NCI-H2196 treated with DMSO at 0.1 percent for 48 hours (cell line): Measurements from ENCODE around the gene GNRH2.
"Not testable (repeated sequence)": the region's sequence is repeated elsewhere in the genome, so short reads cannot be mapped to it uniquely, and the experiment has no call there.

Source experiments
- DNase-seq: peaks from one replicate; lab custom pipeline; 2025; ENCODE audit not compliant: unreplicated experiment; lab: John Stamatoyannopoulos, UW

GNRH2 gene, protein sequence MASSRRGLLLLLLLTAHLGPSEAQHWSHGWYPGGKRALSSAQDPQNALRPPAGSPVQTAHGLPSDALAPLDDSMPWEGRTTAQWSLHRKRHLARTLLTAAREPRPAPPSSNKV

DNA sequence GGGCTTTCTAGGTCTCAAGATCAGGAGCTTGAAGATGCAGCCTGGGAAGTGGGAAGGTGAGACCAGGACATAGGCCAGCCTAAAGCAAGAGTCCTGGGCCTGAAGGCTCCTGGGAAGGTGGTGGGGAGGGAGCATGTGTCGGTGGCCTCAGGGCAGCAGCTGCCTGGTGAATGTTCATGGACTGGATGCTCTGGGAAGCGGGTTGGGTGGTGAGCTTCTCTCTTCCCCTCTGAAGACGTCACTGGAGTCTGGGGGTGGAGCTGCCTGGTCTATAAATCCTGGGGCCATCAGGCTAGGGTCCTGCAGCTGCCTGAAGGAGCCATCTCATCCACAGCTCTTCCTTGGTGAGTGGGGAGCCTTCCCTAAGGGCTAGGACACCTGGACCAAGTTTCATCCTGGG, at the start of gene GNRH2:
GNRH2 (plus strand) TSS at position 301 of the 400 bp plus-strand sequence. CDS start 793 bp downstream, outside the sequence.
- no peak for DNase-seq

DNA sequence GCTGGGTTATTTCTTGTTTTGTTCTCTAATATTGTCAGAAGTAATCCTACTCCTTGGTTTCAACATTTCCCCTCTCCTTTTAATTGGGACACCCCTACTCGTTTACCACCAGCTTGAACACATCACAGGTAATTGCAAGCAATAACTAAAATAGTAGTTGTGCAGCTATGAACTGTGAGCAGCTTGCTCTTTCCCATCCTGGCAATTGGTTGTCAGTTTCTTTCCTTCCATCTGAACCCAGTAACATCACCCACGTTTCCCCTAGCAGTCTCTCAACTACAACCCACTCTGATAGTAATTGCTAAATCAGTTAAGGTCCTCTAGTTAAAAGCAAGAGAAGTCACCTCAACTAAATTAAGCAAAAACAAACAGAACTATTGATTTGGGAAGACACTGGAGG, 47.6 kb upstream of the GNRH2 start:
- DNase-seq, result no peak

DNA sequence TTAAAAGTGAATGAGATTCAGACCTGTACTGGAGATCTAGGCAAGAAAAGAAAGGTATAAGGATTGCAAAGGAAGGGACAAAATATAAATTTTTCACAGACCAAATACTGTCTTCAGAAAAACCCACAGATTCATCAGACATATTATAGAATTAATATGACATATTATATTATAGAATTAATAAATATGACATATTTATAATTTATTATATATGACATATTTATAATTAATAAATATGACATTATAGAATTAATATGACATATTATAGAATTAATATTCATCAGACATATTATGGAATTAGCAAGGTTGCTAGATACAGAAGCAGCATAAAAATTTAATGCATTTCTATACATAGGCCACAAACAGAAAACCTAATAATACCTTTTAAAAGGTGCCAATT, 44.7 kb upstream of the GNRH2 start:
- DNase-seq, result no peak

DNA sequence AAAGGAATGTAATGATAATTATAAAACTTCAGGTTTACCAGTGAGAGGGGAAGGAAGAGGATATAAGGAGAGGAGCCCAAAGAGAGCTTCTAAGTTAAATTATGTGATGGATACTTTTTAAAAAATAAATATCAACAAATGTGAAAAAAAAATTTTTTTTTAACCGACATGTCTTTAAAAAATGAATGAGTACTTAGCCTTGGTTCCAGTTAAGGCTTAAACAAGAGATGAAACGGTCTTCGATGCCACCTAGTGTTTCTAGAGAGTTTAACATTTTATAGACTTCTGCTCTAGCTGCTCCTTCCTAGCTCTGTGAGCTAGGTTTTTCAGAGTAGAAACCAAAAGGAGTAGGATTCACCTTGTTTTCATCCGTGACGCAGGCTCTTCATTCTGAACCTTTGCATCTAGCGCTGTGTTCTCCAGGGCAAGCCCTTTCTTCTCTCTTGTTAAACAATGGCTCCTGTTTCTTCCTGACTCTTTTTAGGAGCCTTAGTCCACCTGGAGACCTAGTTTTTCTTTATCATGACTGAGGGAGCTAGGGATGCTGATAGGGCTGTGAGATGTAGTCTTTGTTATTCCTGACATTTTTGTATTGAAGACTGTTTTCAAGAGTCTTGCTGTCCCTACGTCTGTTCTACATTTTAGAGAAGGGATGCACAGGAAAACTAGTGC, 42.4 kb upstream of the GNRH2 start:
- peak; percentile 25 for DNase-seq

DNA sequence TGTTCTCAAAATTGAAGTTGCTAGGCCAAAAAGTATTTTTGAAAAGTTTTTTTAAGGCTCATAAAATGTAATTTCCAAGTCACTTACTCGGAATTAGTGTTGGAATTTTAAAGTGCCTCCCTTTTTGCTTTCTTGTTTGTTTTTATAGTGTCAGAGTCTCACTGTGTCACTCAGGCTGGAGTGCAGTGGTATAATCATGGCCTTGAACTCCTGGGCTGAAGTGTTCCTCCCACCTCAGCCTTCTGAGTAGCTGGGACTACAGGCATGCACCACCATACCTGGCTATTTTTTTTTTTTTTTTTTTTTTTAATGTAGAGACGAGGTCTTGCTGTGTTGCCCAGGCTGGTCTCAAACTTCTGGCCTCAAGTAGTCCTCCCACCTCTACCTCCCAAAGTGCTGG, 40.0 kb upstream of the GNRH2 start:
- DNase-seq, result no peak

DNA sequence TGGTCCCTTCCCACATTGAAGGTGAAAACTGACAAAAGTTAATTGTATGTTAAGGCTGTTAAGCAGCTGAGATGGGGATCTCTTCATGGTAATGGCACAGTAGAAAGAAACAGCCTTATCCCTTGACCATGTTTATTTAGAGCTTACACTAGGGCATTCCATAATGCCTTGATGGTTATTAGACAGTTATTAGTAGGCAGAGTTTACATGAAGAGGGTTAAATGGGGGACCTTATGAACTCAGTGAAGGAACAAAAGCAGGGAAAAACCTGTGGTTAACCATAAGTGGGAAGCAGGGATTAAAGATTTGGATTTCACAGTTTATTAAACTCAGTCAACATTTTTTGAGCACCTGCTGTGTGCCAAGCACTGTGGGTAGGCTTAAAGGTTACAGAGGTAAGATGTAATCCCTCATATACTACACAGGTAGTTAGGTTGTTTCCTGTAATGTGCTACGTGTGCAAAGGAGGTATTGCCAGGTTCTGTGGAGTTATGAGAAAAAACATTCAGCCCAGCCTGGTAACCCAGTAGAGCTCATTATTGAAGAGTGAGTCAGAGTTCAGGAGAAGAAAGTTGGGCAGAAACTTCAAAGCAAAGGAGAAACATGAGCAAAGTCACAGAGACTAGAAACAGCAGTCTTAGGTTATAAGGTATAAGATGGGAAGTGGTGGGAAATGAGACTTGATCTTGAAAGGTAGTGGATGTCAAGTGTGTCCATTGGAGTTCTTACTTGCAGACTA, 32.3 kb upstream of the GNRH2 start:
- no peak for DNase-seq

DNA sequence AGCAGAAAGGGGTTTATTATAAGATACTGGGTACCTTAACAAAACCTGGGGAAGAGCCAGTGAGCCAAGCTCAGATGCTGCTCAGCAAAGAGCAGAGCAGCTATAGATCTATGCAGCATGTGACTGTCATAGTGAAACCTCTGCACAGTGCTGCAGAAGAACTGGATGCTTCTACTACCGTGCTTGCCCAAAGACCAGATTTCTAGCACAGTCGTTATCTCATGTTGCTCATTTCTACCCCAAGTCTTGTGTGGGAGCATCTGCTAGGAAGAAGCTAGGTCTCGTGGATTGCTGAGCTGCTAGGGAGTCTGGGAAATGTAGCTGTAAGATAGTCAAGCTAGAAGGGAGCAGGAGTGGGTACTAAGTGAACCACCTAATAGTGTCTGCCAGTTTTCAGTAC, 31.7 kb upstream of the GNRH2 start:
- DNase-seq, result no peak

DNA sequence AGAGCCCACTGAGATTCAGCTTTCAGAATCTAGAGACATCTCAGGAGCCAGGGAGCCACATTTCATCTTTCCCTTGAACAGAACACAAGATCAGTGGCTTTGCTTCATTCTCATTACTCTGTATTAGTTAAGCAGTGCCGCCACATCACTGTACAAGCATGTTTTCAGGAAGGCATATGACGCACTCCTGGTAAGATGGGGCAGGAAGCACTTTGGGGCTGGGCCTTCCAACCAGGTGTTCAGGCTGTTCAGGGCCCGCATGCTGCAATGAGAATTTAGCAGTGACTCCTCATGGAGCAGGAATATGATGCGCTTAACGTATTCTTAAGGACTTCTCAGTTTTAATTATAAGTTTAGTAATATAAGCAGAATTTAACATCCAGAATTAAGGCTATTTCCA, 29.7 kb upstream of the GNRH2 start:
- DNase-seq, result no peak

DNA sequence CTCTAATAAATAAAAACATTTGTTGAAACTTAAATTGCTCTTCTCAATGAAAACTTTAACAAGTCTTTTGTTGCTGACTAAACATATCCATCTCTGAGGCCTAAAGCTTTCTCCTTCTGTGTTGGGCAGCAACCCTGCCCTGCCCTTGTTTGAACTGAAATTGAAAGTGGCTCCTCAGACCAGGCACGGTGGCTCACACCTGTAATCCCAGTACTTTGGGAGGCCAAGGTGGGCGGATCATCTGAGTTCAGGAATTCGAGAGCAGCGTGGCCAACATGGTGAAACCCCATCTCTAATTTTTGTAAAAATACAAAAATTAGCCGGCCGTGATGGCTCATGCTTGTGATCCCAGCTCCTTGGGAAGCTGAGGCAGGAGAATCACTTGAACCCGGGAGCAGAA, 29.2 kb upstream of the GNRH2 start:
- DNase-seq, result no peak

DNA sequence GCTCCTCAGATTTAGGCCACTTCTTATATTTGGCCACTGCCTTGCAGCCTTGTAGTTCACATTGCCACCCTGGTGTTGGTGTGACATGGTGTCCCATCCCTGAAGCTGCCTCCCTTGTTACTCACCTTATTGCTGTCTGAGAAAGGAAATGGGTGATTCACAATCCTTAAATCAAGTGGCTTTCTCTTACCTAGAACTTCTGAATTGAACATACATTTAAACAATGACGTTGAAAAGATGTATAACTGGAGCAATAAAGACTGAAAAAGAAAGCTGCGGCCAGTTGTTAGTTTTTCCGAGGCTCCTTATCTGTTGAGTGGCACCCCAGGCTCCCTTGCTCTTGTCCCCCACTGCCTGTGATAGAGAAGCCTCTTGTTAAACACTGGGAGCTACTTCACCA, 28.8 kb upstream of the GNRH2 start:
- DNase-seq, result no peak

DNA sequence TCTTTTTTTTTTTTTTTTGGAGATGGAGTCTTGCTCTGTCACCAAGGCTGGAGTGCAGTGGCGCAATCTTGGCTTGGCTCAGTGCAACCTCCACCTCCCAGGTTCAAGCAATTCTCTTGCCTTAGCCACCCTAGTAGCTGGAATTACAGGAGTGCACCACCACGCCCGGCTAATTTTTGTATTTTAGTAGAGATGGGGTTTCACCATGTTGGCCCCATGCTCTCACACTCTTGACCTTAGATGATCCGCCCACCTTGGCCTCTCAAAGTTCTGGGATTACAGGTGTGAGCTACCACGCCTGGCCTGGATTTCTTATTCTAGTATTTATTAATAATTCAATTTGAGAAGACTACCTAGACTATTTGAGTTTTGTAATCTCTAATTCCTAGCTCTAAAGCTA, 28.1 kb upstream of the GNRH2 start:
- DNase-seq, result not testable (repeated sequence)

DNA sequence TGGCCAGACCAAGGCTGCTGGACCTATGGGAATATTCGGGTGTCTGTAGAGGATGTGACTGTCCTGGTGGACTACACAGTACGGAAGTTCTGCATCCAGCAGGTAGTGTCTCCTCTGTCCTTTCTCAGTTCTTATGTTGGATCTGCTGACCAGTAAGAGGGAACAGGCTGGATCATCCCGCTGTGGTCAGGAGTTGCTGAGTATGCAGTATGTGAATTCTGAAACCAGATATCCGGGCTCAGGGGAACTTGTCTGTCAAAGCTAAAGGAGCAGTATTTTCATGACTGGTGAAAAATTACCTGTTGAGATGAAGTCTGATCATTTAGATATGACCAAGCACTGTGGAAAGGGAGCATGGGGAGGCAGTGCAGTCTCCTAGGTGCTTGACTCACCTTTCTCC, 22.1 kb upstream of the GNRH2 start:
- DNase-seq, result no peak

DNA sequence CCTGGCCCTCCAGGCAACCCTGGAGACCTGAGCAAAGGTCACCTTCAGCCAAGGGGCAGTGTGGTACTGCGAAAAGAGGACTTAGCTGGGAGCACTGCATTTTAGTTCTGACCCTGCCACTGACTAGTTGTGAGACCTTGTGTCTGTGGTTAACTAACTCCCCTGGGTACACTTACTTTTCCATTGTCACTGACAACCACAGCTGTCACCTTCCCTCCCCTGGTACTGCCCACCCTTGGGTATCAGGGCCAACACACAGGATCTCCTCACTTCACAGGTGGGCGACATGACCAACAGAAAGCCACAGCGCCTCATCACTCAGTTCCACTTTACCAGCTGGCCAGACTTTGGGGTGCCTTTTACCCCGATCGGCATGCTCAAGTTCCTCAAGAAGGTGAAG, 21.6 kb upstream of the GNRH2 start:
- no peak for DNase-seq

DNA sequence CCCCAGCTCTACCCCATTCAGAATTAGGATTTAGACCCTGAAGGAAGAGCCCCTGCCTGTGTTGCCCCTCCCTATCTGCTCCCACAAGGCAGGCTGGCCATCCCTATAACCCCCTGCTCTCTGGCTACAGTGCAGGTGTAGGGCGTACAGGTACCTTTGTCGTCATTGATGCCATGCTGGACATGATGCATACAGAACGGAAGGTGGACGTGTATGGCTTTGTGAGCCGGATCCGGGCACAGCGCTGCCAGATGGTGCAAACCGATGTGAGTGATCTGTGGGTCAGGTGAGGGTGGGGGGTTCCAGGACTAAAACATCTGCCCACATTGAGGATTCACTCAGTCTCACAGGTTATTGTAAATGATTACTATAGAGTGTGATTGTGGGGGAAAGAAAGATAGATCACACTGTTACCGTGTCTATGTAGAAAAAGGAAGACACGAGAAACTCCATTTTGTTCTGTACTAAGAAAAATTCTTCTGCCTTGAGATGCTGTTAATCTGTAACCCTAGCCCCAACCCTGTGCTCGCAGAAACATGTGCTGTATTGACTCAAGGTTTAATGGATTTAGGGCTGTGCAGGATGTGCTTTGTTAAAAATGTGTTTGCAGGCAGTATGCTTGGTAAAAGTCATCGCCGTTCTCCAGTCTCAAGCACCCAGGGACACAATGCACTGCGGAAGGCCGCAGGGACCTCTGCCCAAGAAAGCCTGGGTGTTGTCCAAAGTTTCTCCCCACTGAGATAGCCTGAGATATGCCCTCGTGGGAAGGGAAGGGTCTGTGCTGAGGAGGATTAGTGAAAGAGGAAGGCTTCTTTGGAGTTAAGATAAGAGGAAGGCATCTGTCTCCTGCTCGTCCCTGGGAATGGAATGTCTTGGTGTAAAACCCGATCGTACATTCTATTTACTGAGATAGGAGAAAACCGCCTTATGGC, 20.6 kb upstream of the GNRH2 start:
- DNase-seq, result not testable (repeated sequence)

DNA sequence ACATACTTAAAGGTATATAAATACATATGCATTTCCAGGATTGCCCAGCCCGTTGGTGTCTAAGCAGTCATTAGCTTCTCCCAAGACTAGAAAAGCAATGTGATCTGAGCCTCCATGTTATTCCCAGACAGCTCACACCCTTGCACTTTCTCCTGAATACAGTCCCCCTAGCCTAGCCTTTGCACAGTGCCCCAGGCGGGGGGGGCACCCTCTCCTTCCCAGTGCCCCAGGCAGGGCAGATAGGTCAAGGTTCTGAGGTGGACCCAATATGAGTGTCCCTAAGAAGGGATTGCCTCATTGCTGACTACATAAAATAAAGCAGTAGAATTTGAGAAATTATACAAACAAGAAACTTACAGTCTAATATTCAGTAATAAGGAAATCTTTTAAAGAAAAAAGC, 15.4 kb upstream of the GNRH2 start:
- DNase-seq, result no peak

DNA sequence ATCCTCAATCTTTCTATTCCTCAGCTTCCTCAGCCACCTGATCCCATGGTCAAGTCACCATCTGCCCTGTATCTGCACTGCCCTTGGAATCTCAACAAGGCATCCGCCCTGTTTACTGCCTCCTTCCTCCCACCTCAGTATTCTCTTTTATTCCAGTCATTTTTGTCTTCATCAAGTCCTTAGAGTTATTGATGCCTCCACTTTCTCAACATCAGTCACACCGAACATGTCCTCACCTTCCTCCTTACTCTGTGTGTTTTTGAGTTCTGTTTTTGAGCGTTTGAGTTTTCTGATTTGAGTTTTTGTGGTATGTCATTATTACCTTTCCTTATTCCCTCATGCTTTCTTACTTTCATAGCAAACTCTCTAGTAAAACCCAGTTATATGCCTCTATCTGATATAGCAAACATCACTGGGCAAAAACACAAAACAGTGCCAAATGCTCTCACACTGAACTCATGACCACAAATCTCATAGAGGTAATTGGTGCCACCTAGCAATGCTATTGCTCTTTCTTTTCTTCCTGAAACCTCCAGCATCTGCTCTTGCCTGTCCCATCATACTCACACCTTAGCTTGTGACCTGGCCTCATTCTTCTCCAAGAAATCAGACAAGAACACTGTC, 11.8 kb upstream of the GNRH2 start:
- no peak for DNase-seq

DNA sequence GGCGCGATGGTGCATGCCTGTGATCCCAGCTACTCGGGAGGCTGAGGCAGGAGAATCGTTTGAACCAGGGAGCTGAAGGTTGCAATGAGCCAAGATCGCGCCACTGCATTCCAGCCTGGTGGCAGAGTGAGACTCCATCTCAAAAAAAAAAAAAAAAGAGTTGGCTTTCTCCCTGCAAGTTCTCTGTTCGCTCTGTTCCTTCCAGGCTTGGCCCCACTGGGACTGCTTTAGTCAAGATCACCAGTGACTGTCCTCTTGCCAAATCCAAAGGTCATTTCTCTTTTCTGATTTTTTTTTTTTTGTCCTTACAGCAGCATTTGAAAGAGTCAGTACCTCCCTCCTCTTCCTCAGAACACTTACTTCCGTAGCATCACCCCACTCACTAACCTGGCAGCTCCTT, 10.8 kb upstream of the GNRH2 start:
- no peak for DNase-seq

DNA sequence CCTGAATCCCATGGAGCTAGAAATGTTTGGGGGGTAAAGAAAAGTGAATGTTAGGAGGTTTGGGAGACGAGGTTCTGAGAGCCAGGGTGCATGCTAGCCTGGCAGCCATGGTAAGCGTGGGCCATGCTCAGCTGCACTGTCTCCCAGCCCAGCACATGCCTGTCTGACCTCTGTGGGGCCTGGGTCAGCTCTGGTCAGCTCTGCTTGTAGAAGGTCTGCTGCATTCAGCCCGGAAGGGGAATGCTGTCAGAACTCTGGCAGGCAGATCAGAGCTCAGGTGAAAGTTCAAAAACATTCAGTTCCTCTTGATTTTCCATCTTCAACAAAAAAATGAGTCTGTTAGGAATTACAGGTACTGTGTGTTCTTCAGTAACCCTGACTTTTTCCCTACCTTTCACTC, 5.8 kb upstream of the GNRH2 start:
- DNase-seq, result no peak

DNA sequence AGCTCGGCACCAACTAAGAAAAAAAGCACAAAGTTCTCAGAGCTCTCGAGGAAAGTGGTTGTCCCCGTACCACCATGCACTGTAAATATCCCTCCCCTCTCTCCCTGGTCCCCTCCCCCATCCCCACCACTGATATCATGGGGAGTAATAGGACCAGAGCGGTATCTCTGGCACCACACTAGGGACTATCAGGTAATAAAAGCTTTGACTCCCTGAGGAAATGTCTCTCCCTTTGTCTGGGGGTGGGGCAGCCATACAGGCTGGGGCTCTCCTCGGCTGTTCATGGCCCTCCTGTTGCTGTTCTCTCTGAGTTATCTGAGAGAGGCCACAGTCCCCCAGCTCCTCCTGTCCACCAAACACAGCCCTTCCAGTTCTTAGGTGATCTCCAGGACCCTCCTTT, 5.0 kb upstream of the GNRH2 start:
- no peak for DNase-seq

DNA sequence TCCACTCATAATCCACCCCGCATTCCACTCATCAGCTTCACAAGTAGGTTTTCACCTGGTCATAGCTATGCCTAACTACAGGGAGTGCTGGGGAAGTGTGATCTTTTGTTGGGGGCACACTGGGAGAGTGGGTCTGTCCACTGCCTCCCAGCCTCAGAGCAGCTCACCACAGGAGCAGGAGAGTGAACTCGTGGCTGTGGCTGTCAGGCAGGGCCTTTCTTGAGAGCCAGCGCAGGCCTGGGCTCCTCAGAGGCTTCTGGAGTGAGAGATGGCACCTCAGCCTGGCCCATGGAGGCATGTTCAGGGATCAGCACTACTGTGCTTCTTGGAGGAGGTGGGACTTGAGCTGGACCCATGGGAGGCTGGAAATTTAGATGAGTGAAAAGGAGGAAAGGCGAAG, 4.0 kb upstream of the GNRH2 start:
- no peak for DNase-seq

DNA sequence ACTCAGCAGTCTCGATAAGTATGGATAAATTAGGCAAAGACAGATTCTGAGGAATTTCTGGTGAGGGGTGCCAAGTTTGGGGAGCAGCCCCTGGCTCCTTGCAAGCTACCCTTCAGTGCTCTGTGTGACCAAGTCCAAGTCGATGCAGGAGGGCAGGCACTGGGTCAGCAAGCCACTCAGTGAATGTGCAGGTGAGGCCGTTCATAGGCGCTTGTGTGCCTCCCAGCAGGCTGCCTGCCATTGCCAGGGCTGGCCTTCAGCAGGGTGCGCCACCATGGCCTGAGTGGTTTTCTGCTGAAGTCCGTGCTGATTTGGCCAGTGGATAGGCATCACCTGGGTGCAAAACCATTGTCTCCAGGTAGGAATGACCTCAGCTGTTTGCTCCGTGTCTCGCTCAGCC, 3.3 kb upstream of the GNRH2 start:
- DNase-seq, result no peak
